HL-60/S4 (cell line): ENCODE measurements around the gene RIN3.
"Not testable (repeated sequence)": the region's sequence is repeated elsewhere in the genome, so short reads cannot be mapped to it uniquely, and the experiment has no call there.

ENCODE experiments used
- in situ Hi-C: fragments of 300-500 bp; cut with MboI; formaldehyde crosslinking; loops from 2 replicates; pipeline ENCODE4 v1.14.3; 2022; ENCODE audit warnings: low sequenced_read_pairs

The RIN3 gene

GRCh38 chr14:92527721-92528120 is 14.1 kb downstream of the RIN3 start:
- in situ Hi-C loops = no loop called here

- in situ Hi-C loops = no loop called here
These were observed 15.0 kb downstream of the RIN3 start for GRCh38 chr14:92528486-92529100.

GRCh38 chr14:92529903-92530302 is 16.3 kb downstream of the RIN3 start:
- in situ Hi-C loops = no loop called here

GRCh38 chr14:92531106-92531873 is 17.7 kb downstream of the RIN3 start:
- in situ Hi-C loops = no loop called here

GRCh38 chr14:92532490-92533163 is 19.0 kb downstream of the RIN3 start:
- in situ Hi-C loops = no loop called here

- in situ Hi-C loops = no loop called here
These were observed 21.5 kb downstream of the RIN3 start for GRCh38 chr14:92534932-92535643.

GRCh38 chr14:92536231-92536630 is 22.6 kb downstream of the RIN3 start:
- in situ Hi-C loops = not testable (repeated sequence)

GRCh38 chr14:92538412-92538985 is 24.9 kb downstream of the RIN3 start:
- in situ Hi-C loops = no loop called here

- in situ Hi-C loops = no loop called here
These were observed 25.8 kb downstream of the RIN3 start for GRCh38 chr14:92539419-92539818.

GRCh38 chr14:92539875-92540274 is 26.3 kb downstream of the RIN3 start:
- in situ Hi-C loops = no loop called here

GRCh38 chr14:92540472-92541048 is 27.0 kb downstream of the RIN3 start:
- in situ Hi-C loops = no loop called here

GRCh38 chr14:92542766-92543554 is 29.4 kb downstream of the RIN3 start:
- in situ Hi-C loops = no loop called here

- in situ Hi-C loops = no loop called here
These were observed 30.6 kb downstream of the RIN3 start for GRCh38 chr14:92544051-92544720.

- in situ Hi-C loops = no loop called here
These were observed 32.9 kb downstream of the RIN3 start for GRCh38 chr14:92546347-92547053.

- in situ Hi-C loops = no loop called here
These were observed 35.7 kb downstream of the RIN3 start for GRCh38 chr14:92549105-92549858.

GRCh38 chr14:92549859-92550230 is 36.3 kb downstream of the RIN3 start:
- in situ Hi-C loops = no loop called here

GRCh38 chr14:92551044-92551841 is 37.7 kb downstream of the RIN3 start:
- in situ Hi-C loops = no loop called here
